Measurements from ENCODE around the gene EIF3F. TPM values are rescaled to one million over a fixed set of nuclear protein-coding genes. Genes with fewer than 3 reads are reported as not detected.

The EIF3F gene
- total and polyA plus RNA-seq, 10 of the 15 experiments (the other 5 are each of a cell fraction or from before 2014, with no cell fraction given): 81.3 to 461 (median 213) TPM

- CTCF ChIA-PET: interaction anchor here (1.3 to 3.3 kb wide), 2 partner anchors 10 to 67 kb away, joined by 3 to 16 read pairs; no protein-coding TSS in a partner anchor
Observed at GRCh38 chr11:8031248-8032115, 44.3 kb downstream of the EIF3F start.

More at GRCh38 chr11:8031248-8032115, 44.3 kb downstream of the EIF3F start:
- H3K9me3 ChIP-seq (replicated peaks; ENCODE audit: control insufficient read depth, insufficient read depth, low read length): no peaks in the 10 kb centered on the region
- 48% methylated on average over 29 of the region's 32 CpGs for WGBS (ENCODE audit: insufficient coverage, insufficient replicate concordance, low lambda C conversion rate, missing lambda C conversion rate)
- H3K4me1 ChIP-seq (ENCODE audit: control insufficient read depth, insufficient read depth, low read length): no peaks in the 10 kb centered on the region
- in situ Hi-C loops (cut with MboI): no loop called here
- no peaks in the 10 kb centered on the region; a peak in 1 of 4 replicates for H3K27me3 ChIP-seq (replicated peaks in 1 of 2; ENCODE audit: control insufficient read depth in 2 of 2, insufficient read depth in 2 of 2, low read length in 1 of 2)
- H4K20me1 ChIP-seq (ENCODE audit: control insufficient read depth, insufficient read depth): no peaks in the 10 kb centered on the region
- no peaks in the 10 kb centered on the region for H3K36me3 ChIP-seq (ENCODE audit: control insufficient read depth in 2 of 2, insufficient read depth in 2 of 2, low read length in 1 of 2)
- H3K27ac ChIP-seq (ENCODE audit: control insufficient read depth, insufficient read depth): no peak overlapping the region
- H3K9ac ChIP-seq (ENCODE audit: control insufficient read depth, insufficient read depth, low read length): no peak overlapping the region
- ChIA-PET POLR2A (no interaction called here), RAD21 (ENCODE audit: unreplicated experiment) (interaction anchor here (0.6 to 4.1 kb wide), 2 partner anchors 63 to 68 kb away, joined by 3 to 30 read pairs; no protein-coding TSS in a partner anchor), SMC1A (ENCODE audit: uncharacterized antibody, unreplicated experiment) (interaction anchor here (0.8 to 2.7 kb wide), 3 partner anchors 24 to 66 kb away, joined by 3 to 19 read pairs (median 4); no protein-coding TSS in a partner anchor)
- BruUV-seq (replicated peaks): no TSS peak
- H3K79me2 ChIP-seq (ENCODE audit: control insufficient read depth, insufficient read depth, low read length): no peaks in the 10 kb centered on the region
- TF ChIP-seq NFYA (IDR thresholded peaks at IDR 0.05; ENCODE audit: borderline replicate concordance, low read depth, low read length): no peak
- no peak for TF ChIP-seq SUPT20H (IDR thresholded peaks at IDR 0.05; ENCODE audit: borderline replicate concordance, control insufficient read depth, low read depth, low read length)
- TF ChIP-seq ATF3 (IDR thresholded peaks at IDR 0.05; ENCODE audit: borderline replicate concordance, extremely low read depth, low read depth, low read length): no peak
- TF ChIP-seq IKZF1 (conservative IDR thresholded peaks at IDR 0.05): no peak
- no peak for TF ChIP-seq CHD1 (IDR thresholded peaks at IDR 0.05; ENCODE audit: low read depth, low read length)
- no peak for TF ChIP-seq SIN3A (IDR thresholded peaks at IDR 0.05; ENCODE audit: low read depth, low read length)
- no peak for TF ChIP-seq CHD4 (IDR thresholded peaks at IDR 0.05)
- no peak for TF ChIP-seq WRNIP1 (IDR thresholded peaks at IDR 0.05; ENCODE audit: borderline replicate concordance, low read depth, low read length)
- no peak for TF ChIP-seq YY1 (IDR thresholded peaks at IDR 0.05; ENCODE audit: low read depth, low read length)
- no peak for TF ChIP-seq HDGF (IDR thresholded peaks at IDR 0.05)
- no peak for TF ChIP-seq RELB (IDR thresholded peaks at IDR 0.05; ENCODE audit: low read depth)
- no peak for TF ChIP-seq MLLT1 (IDR thresholded peaks at IDR 0.05)
- intact Hi-C loops (cut with micrococcal nuclease; ENCODE audit: unreplicated experiment): loop anchor here (10.0 kb wide), 1 partner anchor 173 kb away; no protein-coding TSS in a partner anchor
- no peak overlapping the region for H3K4me3 ChIP-seq
- H2AFZ ChIP-seq (ENCODE audit: control insufficient read depth, low read depth, low read length): no peak overlapping the region
- H3K4me2 ChIP-seq (ENCODE audit: control insufficient read depth, insufficient read depth): no peak overlapping the region
- DNase-seq (ENCODE audit: low read depth, low spot score) (no peak), ATAC-seq (no peak), FAIRE-seq (no peak)
